ENCODE data around the gene SLC29A4. TPM values are rescaled to one million over a fixed set of nuclear protein-coding genes. Genes with fewer than 3 reads are reported as not detected.

Gene SLC29A4
- total and polyA plus RNA-seq, 2 of the 8 experiments (the other 6 are each of a cell fraction or from before 2014, with no cell fraction given): 6.9 to 15.1 TPM

- TF ChIP-seq SAP30 (IDR thresholded peaks at IDR 0.05; ENCODE audit: insufficient read depth, insufficient replicate concordance, low read length): no peak
- no peak for TF ChIP-seq PHF8 (conservative IDR thresholded peaks at IDR 0.05; ENCODE audit: low read depth, low read length)
- no peak for TF ChIP-seq CBX8 (IDR thresholded peaks at IDR 0.05; ENCODE audit: borderline replicate concordance, low read depth, low read length)
- TF ChIP-seq ATF2 (IDR thresholded peaks at IDR 0.05; ENCODE audit: low read length): no peak
These were observed 37.6 kb downstream of the SLC29A4 start (continued) for GRCh38 chr7:5320391-5320790.
